Measurements from ENCODE around the gene PDGFB.

PDGFB gene

GRCh38 chr22:39182478-39183030, 62.2 kb downstream of the PDGFB start:
- TF ChIP-seq EZH2 (IDR thresholded peaks at IDR 0.05): no peak
- TF ChIP-seq POLR2AphosphoS5 (IDR thresholded peaks at IDR 0.05; ENCODE audit: borderline replicate concordance, low read depth, low read length): no peak
- no peak for TF ChIP-seq FOXP2 (optimal IDR thresholded peaks at IDR 0.05; ENCODE audit: control extremely low read depth, extremely low read length, insufficient read depth)
- DNase-seq (ENCODE audit: low read depth, low spot score): no peak
- H3K4me3 ChIP-seq: no peak overlapping the region
- H3K9me3 ChIP-seq (ENCODE audit: low read depth, low read length): no peaks in the 10 kb centered on the region; the same call in 1 of the 2 replicates
- no peaks in the 10 kb centered on the region for H3K36me3 ChIP-seq (ENCODE audit: insufficient read depth, low read length)
- H3K27ac ChIP-seq: no peak overlapping the region
- no peak overlapping the region for H3K9ac ChIP-seq (ENCODE audit: insufficient read length)

GRCh38 chr22:39181778-39182177, 63.0 kb downstream of the PDGFB start:
- Histone ChIP-seq H3K4me3 (no peak overlapping the region), H3K9me3 (ENCODE audit: low read depth, low read length) (no peaks in the 10 kb centered on the region; the same call in 1 of the 2 replicates), H3K27ac (no peak overlapping the region), H3K36me3 (ENCODE audit: insufficient read depth, low read length) (no peaks in the 10 kb centered on the region), H3K9ac (ENCODE audit: insufficient read length) (no peak overlapping the region)
- DNase-seq (ENCODE audit: low read depth, low spot score): no peak
- TF ChIP-seq POLR2AphosphoS5 (IDR thresholded peaks at IDR 0.05; ENCODE audit: borderline replicate concordance, low read depth, low read length) (no peak), FOXP2 (optimal IDR thresholded peaks at IDR 0.05; ENCODE audit: control extremely low read depth, extremely low read length, insufficient read depth) (no peak), EZH2 (IDR thresholded peaks at IDR 0.05) (no peak)

- no peaks in the 10 kb centered on the region; the same call in 1 of the 2 replicates for H3K9me3 ChIP-seq (ENCODE audit: low read depth, low read length)
- no peak overlapping the region for H3K27ac ChIP-seq
- no peaks in the 10 kb centered on the region for H3K36me3 ChIP-seq (ENCODE audit: insufficient read depth, low read length)
- H3K4me3 ChIP-seq: no peak overlapping the region
- no peak for DNase-seq (ENCODE audit: low read depth, low spot score)
- no peak overlapping the region for H3K9ac ChIP-seq (ENCODE audit: insufficient read length)
- TF ChIP-seq FOXP2 (optimal IDR thresholded peaks at IDR 0.05; ENCODE audit: control extremely low read depth, extremely low read length, insufficient read depth) (no peak), EZH2 (IDR thresholded peaks at IDR 0.05) (no peak), POLR2AphosphoS5 (IDR thresholded peaks at IDR 0.05; ENCODE audit: borderline replicate concordance, low read depth, low read length) (no peak)
Measured at GRCh38 chr22:39181356-39181755, 63.4 kb downstream of the PDGFB start.

GRCh38 chr22:39179841-39180335, 64.9 kb downstream of the PDGFB start:
- TF ChIP-seq FOXP2 (optimal IDR thresholded peaks at IDR 0.05; ENCODE audit: control extremely low read depth, extremely low read length, insufficient read depth) (no peak), EZH2 (IDR thresholded peaks at IDR 0.05) (no peak), POLR2AphosphoS5 (IDR thresholded peaks at IDR 0.05; ENCODE audit: borderline replicate concordance, low read depth, low read length) (no peak)
- Histone ChIP-seq H3K27ac (no peak overlapping the region), H3K9me3 (ENCODE audit: low read depth, low read length) (no peaks in the 10 kb centered on the region; the same call in 1 of the 2 replicates), H3K36me3 (ENCODE audit: insufficient read depth, low read length) (no peaks in the 10 kb centered on the region), H3K4me3 (no peak overlapping the region), H3K9ac (ENCODE audit: insufficient read length) (no peak overlapping the region)
- no peak for DNase-seq (ENCODE audit: low read depth, low spot score)

- Histone ChIP-seq H3K9ac (ENCODE audit: insufficient read length) (no peak overlapping the region), H3K36me3 (ENCODE audit: insufficient read depth, low read length) (no peaks in the 10 kb centered on the region), H3K27ac (no peak overlapping the region), H3K4me3 (no peak overlapping the region), H3K9me3 (ENCODE audit: low read depth, low read length) (no peaks in the 10 kb centered on the region; the same call in 1 of the 2 replicates)
- TF ChIP-seq POLR2AphosphoS5 (IDR thresholded peaks at IDR 0.05; ENCODE audit: borderline replicate concordance, low read depth, low read length) (no peak), FOXP2 (optimal IDR thresholded peaks at IDR 0.05; ENCODE audit: control extremely low read depth, extremely low read length, insufficient read depth) (no peak), EZH2 (IDR thresholded peaks at IDR 0.05) (no peak)
- DNase-seq (ENCODE audit: low read depth, low spot score): no peak
Measured at GRCh38 chr22:39179401-39179827, 65.4 kb downstream of the PDGFB start.

- no peaks in the 10 kb centered on the region; the same call in 1 of the 2 replicates for H3K9me3 ChIP-seq (ENCODE audit: low read depth, low read length)
- H3K4me3 ChIP-seq: no peak overlapping the region
- no peak for TF ChIP-seq FOXP2 (optimal IDR thresholded peaks at IDR 0.05; ENCODE audit: control extremely low read depth, extremely low read length, insufficient read depth)
- no peak for TF ChIP-seq EZH2 (IDR thresholded peaks at IDR 0.05)
- TF ChIP-seq POLR2AphosphoS5 (IDR thresholded peaks at IDR 0.05; ENCODE audit: borderline replicate concordance, low read depth, low read length): no peak
- DNase-seq (ENCODE audit: low read depth, low spot score): no peak
- no peak overlapping the region for H3K9ac ChIP-seq (ENCODE audit: insufficient read length)
- no peak overlapping the region for H3K27ac ChIP-seq
- no peaks in the 10 kb centered on the region for H3K36me3 ChIP-seq (ENCODE audit: insufficient read depth, low read length)
Measured at GRCh38 chr22:39178206-39179111, 66.3 kb downstream of the PDGFB start.

GRCh38 chr22:39177791-39178190, 67.0 kb downstream of the PDGFB start:
- no peaks in the 10 kb centered on the region for H3K36me3 ChIP-seq (ENCODE audit: insufficient read depth, low read length)
- H3K9ac ChIP-seq (ENCODE audit: insufficient read length): no peak overlapping the region
- no peak overlapping the region for H3K27ac ChIP-seq
- no peak for DNase-seq (ENCODE audit: low read depth, low spot score)
- no peak overlapping the region for H3K4me3 ChIP-seq
- H3K9me3 ChIP-seq (ENCODE audit: low read depth, low read length): no peaks in the 10 kb centered on the region; the same call in 1 of the 2 replicates
- no peak for TF ChIP-seq FOXP2 (optimal IDR thresholded peaks at IDR 0.05; ENCODE audit: control extremely low read depth, extremely low read length, insufficient read depth)
- TF ChIP-seq POLR2AphosphoS5 (IDR thresholded peaks at IDR 0.05; ENCODE audit: borderline replicate concordance, low read depth, low read length): no peak
- TF ChIP-seq EZH2 (IDR thresholded peaks at IDR 0.05): no peak

- TF ChIP-seq FOXP2 (optimal IDR thresholded peaks at IDR 0.05; ENCODE audit: control extremely low read depth, extremely low read length, insufficient read depth) (no peak), EZH2 (IDR thresholded peaks at IDR 0.05) (no peak), POLR2AphosphoS5 (IDR thresholded peaks at IDR 0.05; ENCODE audit: borderline replicate concordance, low read depth, low read length) (no peak)
- Histone ChIP-seq H3K4me3 (no peak overlapping the region), H3K36me3 (ENCODE audit: insufficient read depth, low read length) (no peaks in the 10 kb centered on the region), H3K9me3 (ENCODE audit: low read depth, low read length) (no peaks in the 10 kb centered on the region; the same call in 1 of the 2 replicates), H3K9ac (ENCODE audit: insufficient read length) (no peak overlapping the region), H3K27ac (no peak overlapping the region)
- no peak for DNase-seq (ENCODE audit: low read depth, low spot score)
Measured at GRCh38 chr22:39177456-39177775, 67.4 kb downstream of the PDGFB start.

All from SK-N-MC (cell line).